Lower leg skin (tissue), 3 donors: ENCODE measurements around the gene KDELR3.

Experiments used
- CTCF ChIP-seq, 3 donors: fragments of 450-650 bp; IDR thresholded peaks; one replicate each; pipeline ENCODE4 v1.5.1; 2016; ENCODE audit warnings: antibody characterized with exemption in 3 of 3, mild to moderate bottlenecking in 3 of 3, moderate library complexity in 2 of 3
- POLR2A ChIP-seq, 2 donors: fragments of 450-650 bp; IDR thresholded peaks; one replicate each; pipeline ENCODE4 v1.6.1; 2016 to 2017; ENCODE audit warnings: antibody characterized with exemption in 2 of 2, mild to moderate bottlenecking in 1 of 2, moderate library complexity in 1 of 2

DNA sequence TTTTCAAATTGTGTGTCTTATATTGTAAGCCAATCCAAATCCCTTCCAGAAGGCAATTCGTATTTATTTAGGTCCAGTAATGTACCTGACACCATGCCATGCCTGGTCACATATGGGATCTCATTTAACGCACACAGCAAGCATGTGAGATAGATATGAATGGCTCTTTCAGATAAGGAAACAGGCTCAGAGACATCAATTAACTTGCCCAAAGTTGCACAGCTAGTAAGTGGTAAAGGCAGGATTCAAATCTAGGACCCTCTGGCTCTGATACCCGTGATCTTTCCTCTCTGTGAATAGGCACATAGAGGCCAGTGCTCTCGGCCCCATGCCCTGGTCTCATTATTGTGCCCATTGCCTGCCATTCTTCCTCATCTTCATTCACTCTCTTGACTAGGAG is 47.2 kb upstream of the KDELR3 start:
- TF ChIP-seq CTCF (IDR thresholded peaks at IDR 0.05), result no peak
- no peak for TF ChIP-seq POLR2A (IDR thresholded peaks at IDR 0.05)
